Neural cell (in vitro differentiated cells): ENCODE results near the gene BAHD1. TPM values are rescaled to one million over a fixed set of nuclear protein-coding genes. Genes with fewer than 3 reads are reported as not detected.

ENCODE experiments used
- H2AFZ ChIP-seq: fragments of 200-600, 300-800 bp; sonication (generic), shearing (Covaris generic); 2 replicates; pipeline ENCODE4 v1.6.0; 2014; ENCODE audit warnings: low read depth, mild to moderate bottlenecking, antibody characterized with exemption, low read length, moderate library complexity
- H3F3A ChIP-seq: fragments of 200-600 bp; shearing (Covaris generic); 2 replicates; pipeline ENCODE4 v1.6.1; 2016; ENCODE audit warnings: mild to moderate bottlenecking, moderate library complexity, mixed read lengths, antibody characterized with exemption, low read length; ENCODE audit not compliant: insufficient read depth, poor library complexity, severe bottlenecking
- H3K27ac ChIP-seq: fragments of 200-600, 300-800 bp; sonication (generic), shearing (Covaris generic); 2 replicates; pipeline ENCODE4 v1.5.1; 2014; ENCODE audit warnings: mild to moderate bottlenecking, low read length, moderate library complexity
- H3K27me3 ChIP-seq: fragments of 300-800, 200-600 bp; sonication (generic), shearing (Covaris generic); 2 replicates; pipeline ENCODE4 v1.6.0; 2014; ENCODE audit warnings: mild to moderate bottlenecking, low read depth, low read length, moderate library complexity; ENCODE audit not compliant: insufficient read depth
- H3K36me3 ChIP-seq: fragments of 300-800, 200-600 bp; sonication (generic), shearing (Covaris generic); 2 replicates; pipeline ENCODE4 v1.5.1; 2014; ENCODE audit warnings: mild to moderate bottlenecking, antibody characterized with exemption, low read length, moderate library complexity; ENCODE audit not compliant: insufficient read depth
- H3K4me2 ChIP-seq: fragments of 300-800, 200-600 bp; sonication (generic), shearing (Covaris generic); 2 replicates; pipeline ENCODE4 v1.6.0; 2014; ENCODE audit warnings: mild to moderate bottlenecking, low read length
- H3K4me3 ChIP-seq: fragments of 300-800, 200-600 bp; sonication (generic), shearing (Covaris generic); 2 replicates; pipeline ENCODE4 v1.5.1; 2014; ENCODE audit warnings: mild to moderate bottlenecking, low read length, moderate library complexity
- H3K79me2 ChIP-seq: fragments of 200-600 bp; shearing (Covaris generic); replicated peaks from 2 replicates; pipeline ENCODE4 v1.6.0; 2014; ENCODE audit warnings: mild to moderate bottlenecking, low read length, moderate library complexity; ENCODE audit not compliant: insufficient read depth
- H3K9ac ChIP-seq: fragments of 300-800, 200-600 bp; sonication (generic), shearing (Covaris generic); 2 replicates; pipeline ENCODE4 v1.6.1; 2016; ENCODE audit warnings: mild to moderate bottlenecking, low read length, mixed read lengths
- H3K9me2 ChIP-seq: fragments of 200-600 bp; shearing (Covaris generic); 2 replicates; pipeline ENCODE4 v1.6.1; 2016; ENCODE audit warnings: mild to moderate bottlenecking, low read length, mixed read lengths; ENCODE audit not compliant: insufficient read depth
- H3K9me3 ChIP-seq: fragments of 200-600, 300-800 bp; sonication (generic), shearing (Covaris generic); 2 replicates; pipeline ENCODE4 v1.6.1; 2016; ENCODE audit warnings: mild to moderate bottlenecking, mixed run types, low read length, moderate library complexity, mixed read lengths
- H4K20me1 ChIP-seq: fragments of 200-600 bp; shearing (Covaris generic); 2 replicates; pipeline ENCODE4 v1.6.1; 2016; ENCODE audit warnings: mild to moderate bottlenecking, mixed run types; ENCODE audit not compliant: insufficient read depth
- CTCF ChIP-seq: fragments of 450-650 bp; IDR thresholded peaks from 2 replicates; pipeline ENCODE4 v1.5.1; 2014; ENCODE audit warnings: antibody characterized with exemption, mild to moderate bottlenecking, moderate library complexity; ENCODE audit not compliant: poor library complexity, severe bottlenecking
- EP300 ChIP-seq: fragments of 450-650 bp; conservative IDR thresholded peaks from 2 replicates; pipeline ENCODE4 v1.6.1; 2014; ENCODE audit warnings: antibody characterized with exemption, mild to moderate bottlenecking, moderate library complexity; ENCODE audit not compliant: poor library complexity, severe bottlenecking
- EZH2 ChIP-seq: fragments of 200-600, 300-800 bp; shearing (Covaris generic), sonication (generic); IDR thresholded peaks from 2 replicates; pipeline ENCODE4 v1.6.1; 2014; ENCODE audit warnings: antibody characterized with exemption, low read length, borderline replicate concordance, mild to moderate bottlenecking; ENCODE audit not compliant: insufficient read depth, poor library complexity, severe bottlenecking
- MXI1 ChIP-seq: fragments of 450-650 bp; conservative IDR thresholded peaks from 2 replicates; pipeline ENCODE4 v1.6.1; 2014; ENCODE audit warnings: antibody characterized with exemption, mild to moderate bottlenecking; ENCODE audit not compliant: poor library complexity, severe bottlenecking
- POLR2AphosphoS5 ChIP-seq: IDR thresholded peaks from 2 replicates; pipeline ENCODE4 v1.6.1; 2012
- RAD21 ChIP-seq: fragments of 450-650 bp; conservative IDR thresholded peaks from 2 replicates; pipeline ENCODE4 v1.6.1; 2014; ENCODE audit warnings: antibody characterized with exemption, mild to moderate bottlenecking, moderate library complexity
- REST ChIP-seq: IDR thresholded peaks from 2 replicates; pipeline ENCODE4 v1.6.1; 2012; ENCODE audit warnings: borderline replicate concordance
- SMC3 ChIP-seq: fragments of 450-650 bp; conservative IDR thresholded peaks from 2 replicates; pipeline ENCODE4 v1.6.1; 2014; ENCODE audit warnings: antibody characterized with exemption, mild to moderate bottlenecking, moderate library complexity; ENCODE audit not compliant: poor library complexity
- TAF1 ChIP-seq: IDR thresholded peaks from 2 replicates; pipeline ENCODE4 v1.6.1; 2012; ENCODE audit warnings: low read depth
- polyA plus RNA-seq: library from polyadenylated mRNA; depleted of rRNA; stranded (reverse); fragments of >200 nt; gene quantifications from 2 replicates; pipeline ENCODE4 v1.2.3, GENCODE V29; 2014

The BAHD1 gene
- polyA plus RNA-seq, 1 donor from 2014 or later = 22.8 TPM

GRCh38 chr15:40397688-40398412 lies 42.9 kb upstream of the BAHD1 start:
- TF ChIP-seq SMC3 (no peak), POLR2AphosphoS5 (no peak), CTCF (no peak), EZH2 (no peak), REST (no peak), MXI1 (no peak), EP300 (no peak), TAF1 (no peak), RAD21 (no peak)
- Histone ChIP-seq H3K9ac (no peak overlapping the region), H3K9me3 (no peaks in the 10 kb centered on the region), H3K27me3 (no peaks in the 10 kb centered on the region), H3K9me2 (no peaks in the 10 kb centered on the region), H3F3A (no peaks in the 10 kb centered on the region), H3K4me2 (no peak overlapping the region), H3K27ac (no peak overlapping the region), H2AFZ (no peak overlapping the region), H3K79me2 (no peaks in the 10 kb centered on the region), H3K36me3 (no peaks in the 10 kb centered on the region), H3K4me3 (no peak overlapping the region), H4K20me1 (no peaks in the 10 kb centered on the region)

- Histone ChIP-seq H3K4me2 (no peak overlapping the region), H3K9me2 (no peaks in the 10 kb centered on the region), H2AFZ (no peak overlapping the region), H3K27ac (no peak overlapping the region), H3F3A (no peaks in the 10 kb centered on the region), H3K27me3 (no peaks in the 10 kb centered on the region), H3K4me3 (no peak overlapping the region), H3K9ac (no peak overlapping the region), H3K79me2 (no peaks in the 10 kb centered on the region), H3K9me3 (no peaks in the 10 kb centered on the region), H3K36me3 (no peaks in the 10 kb centered on the region), H4K20me1 (no peaks in the 10 kb centered on the region)
- TF ChIP-seq MXI1 (no peak), CTCF (no peak), POLR2AphosphoS5 (no peak), TAF1 (no peak), RAD21 (no peak), EP300 (no peak), EZH2 (no peak), REST (no peak), SMC3 (no peak)
These were observed 42.3 kb upstream of the BAHD1 start for GRCh38 chr15:40398413-40398873.
